GM12878 (cell line): ENCODE results near the gene ZNF276. TPM values are rescaled to one million over a fixed set of nuclear protein-coding genes. Genes with fewer than 3 reads are reported as not detected.

ENCODE experiments used
- ATAC-seq: fragments of 200-7000 bp; cut with Tn5 transposase; 3 replicates; pipeline ENCODE4 v1.9.1; 2020; ENCODE audit warnings: mild to moderate bottlenecking, moderate library complexity
- BruUV-seq: library from RNA; stranded (reverse); fragments of 400-500 nt; replicated peaks from 2 replicates; lab custom pipeline; 2021; lab: Mats Ljungman, UMichigan
- CTCF ChIA-PET: fragments of 300-600 bp; sonication (Branson Sonifier 250); formaldehyde crosslinking; extraction: SDS; loops from one replicate; lab custom pipeline; 2021; ENCODE audit warnings: inconsistent platforms; lab: Yijun Ruan, JAX
- POLR2A ChIA-PET: fragments of 350-600 bp; formaldehyde crosslinking; extraction: SDS; loops from one replicate; lab custom pipeline; 2021; ENCODE audit warnings: inconsistent platforms; lab: Charles Lee
- RAD21 ChIA-PET: fragments of 300-600 bp; sonication (Branson Sonifier 250); formaldehyde crosslinking; loops from one replicate; lab custom pipeline; 2023; ENCODE audit warnings: antibody characterized with exemption; ENCODE audit not compliant: unreplicated experiment; lab: Charles Lee
- SMC1A ChIA-PET: fragments of 300-600 bp; sonication (Branson Sonifier 250); formaldehyde crosslinking; loops from one replicate; lab custom pipeline; 2023; ENCODE audit not compliant: unreplicated experiment, uncharacterized antibody; lab: Charles Lee
- DNase-seq: peaks from one replicate; pipeline ENCODE4 v3.0.0-alpha.2; 2011; ENCODE audit warnings: low read depth, low spot score
- FAIRE-seq: peaks from 3 replicates; lab custom pipeline; 2011; peaks lifted over from hg19 to GRCh38; lab: Jason Lieb, UNC
- H2AFZ ChIP-seq: 2 replicates; pipeline ENCODE4 v1.6.0; 2011; ENCODE audit warnings: low read depth, low read length, control low read depth; ENCODE audit not compliant: control insufficient read depth
- H3K27ac ChIP-seq: 2 replicates; pipeline ENCODE4 v1.5.1; 2011; ENCODE audit warnings: control low read depth; ENCODE audit not compliant: control insufficient read depth, insufficient read depth
- H3K27me3 ChIP-seq, 2 experiments: replicated peaks in 1 of 2; 2 replicates each; pipeline versions ENCODE4 v1.6.0 to v1.6.1; 2011; ENCODE audit warnings: low read length in 1 of 2; ENCODE audit not compliant: control insufficient read depth in 2 of 2, insufficient read depth in 2 of 2
- H3K36me3 ChIP-seq, 2 experiments: 2 replicates each; pipeline ENCODE4 v1.5.1; 2011; ENCODE audit warnings: low read length in 1 of 2; ENCODE audit not compliant: control insufficient read depth in 2 of 2, insufficient read depth in 2 of 2
- H3K4me1 ChIP-seq: 2 replicates; pipeline ENCODE4 v1.6.1; 2011; ENCODE audit warnings: mild to moderate bottlenecking, low read length, moderate library complexity, mixed read lengths; ENCODE audit not compliant: control insufficient read depth, insufficient read depth
- H3K4me2 ChIP-seq: 2 replicates; pipeline ENCODE4 v1.6.0; 2011; ENCODE audit warnings: control low read depth; ENCODE audit not compliant: control insufficient read depth, insufficient read depth
- H3K4me3 ChIP-seq: fragments of 200-600 bp; sonication (generic); 2 replicates; pipeline ENCODE4 v1.5.1; 2016
- H3K79me2 ChIP-seq: 2 replicates; pipeline ENCODE4 v1.6.0; 2011; ENCODE audit warnings: low read length; ENCODE audit not compliant: control insufficient read depth, insufficient read depth
- H3K9ac ChIP-seq: 2 replicates; pipeline ENCODE4 v1.8.0; 2011; ENCODE audit warnings: low read length, control low read depth, mixed read lengths; ENCODE audit not compliant: control insufficient read depth, insufficient read depth
- H3K9me3 ChIP-seq: replicated peaks from 3 replicates; pipeline ENCODE4 v1.5.1; 2011; ENCODE audit warnings: mild to moderate bottlenecking, low read length; ENCODE audit not compliant: control insufficient read depth, insufficient read depth
- H4K20me1 ChIP-seq: 2 replicates; pipeline ENCODE4 v1.6.0; 2011; ENCODE audit not compliant: control insufficient read depth, insufficient read depth
- ATF2 ChIP-seq: IDR thresholded peaks from 2 replicates; pipeline ENCODE4 v1.6.1; 2012; ENCODE audit warnings: low read length, inconsistent platforms
- CBX3 ChIP-seq: fragments of 200-600 bp; sonication (generic); IDR thresholded peaks from 2 replicates; pipeline ENCODE4 v1.6.1; 2016; ENCODE audit warnings: low read depth, borderline replicate concordance
- ELK1 ChIP-seq: IDR thresholded peaks from 2 replicates; pipeline ENCODE4 v1.6.1; 2012; ENCODE audit warnings: low read depth, low read length, improper control_type of control experiment
- IRF5 ChIP-seq: fragments of 450-650 bp; IDR thresholded peaks from 2 replicates; pipeline ENCODE4 v1.6.1; 2017; ENCODE audit warnings: borderline replicate concordance
- NFYB ChIP-seq: IDR thresholded peaks from 2 replicates; pipeline ENCODE4 v1.6.1; 2011; ENCODE audit warnings: low read depth, mild to moderate bottlenecking, low read length, improper control_type of control experiment, moderate library complexity; ENCODE audit not compliant: insufficient read depth
- PML ChIP-seq: IDR thresholded peaks from 2 replicates; pipeline ENCODE4 v1.6.1; 2012; ENCODE audit warnings: low read length, inconsistent platforms
- RB1 ChIP-seq: fragments of 450-650 bp; formaldehyde crosslinking; IDR thresholded peaks from 2 replicates; pipeline ENCODE4 v1.6.1; 2017; ENCODE audit warnings: mild to moderate bottlenecking, borderline replicate concordance
- REST ChIP-seq: IDR thresholded peaks from 2 replicates; pipeline ENCODE4 v1.6.1; 2012; ENCODE audit warnings: mild to moderate bottlenecking, low read depth, low read length
- RFX5 ChIP-seq: IDR thresholded peaks from 2 replicates; pipeline ENCODE4 v1.6.1; 2011; ENCODE audit warnings: low read depth, low read length, improper control_type of control experiment
- SREBF1 ChIP-seq: IDR thresholded peaks from 2 replicates; pipeline ENCODE4 v1.6.1; 2012; ENCODE audit warnings: mild to moderate bottlenecking, low read length
- SRF ChIP-seq, 2 experiments: IDR thresholded peaks; 2 replicates each; pipeline ENCODE4 v1.6.1; 2011; ENCODE audit warnings: low read depth in 2 of 2, low read length in 2 of 2, mild to moderate bottlenecking in 1 of 2, moderate library complexity in 1 of 2
- STAT1 ChIP-seq: fragments of 450-650 bp; conservative IDR thresholded peaks from 2 replicates; pipeline ENCODE4 v1.6.1; 2014; ENCODE audit warnings: antibody characterized with exemption, mild to moderate bottlenecking
- YY1 ChIP-seq: IDR thresholded peaks from 2 replicates; pipeline ENCODE4 v1.6.1; 2011; ENCODE audit warnings: low read depth, mild to moderate bottlenecking, low read length
- ZSCAN29 ChIP-seq: fragments of 450-650 bp; IDR thresholded peaks from 2 replicates; pipeline ENCODE4 v1.6.1; 2017; ENCODE audit warnings: mild to moderate bottlenecking, moderate library complexity
- WGBS: methylation state at CpG from one replicate; pipeline ENCODE4 v1.1.6; 2016; ENCODE audit warnings: low lambda C conversion rate; ENCODE audit not compliant: insufficient replicate concordance, insufficient coverage; ENCODE audit errors: missing lambda C conversion rate; 5-methylcytosine and 5-hydroxymethylcytosine counted together
- in situ Hi-C: fragments of 300-500 bp; cut with MboI; formaldehyde crosslinking; loops from 9 replicates; pipeline ENCODE4 v1.14.3; 2018; ENCODE audit warnings: mixed read lengths
- intact Hi-C: fragments of 100-400 bp; cut with micrococcal nuclease; formaldehyde crosslinking; loops from one replicate; pipeline ENCODE4 v1.14.2; 2022; ENCODE audit not compliant: unreplicated experiment
- polyA plus RNA-seq, 11 experiments: library from polyadenylated mRNA; depleted of rRNA in 4 of 11; unstranded in 6 of 11; stranded (reverse) in 5 of 11; fragments of >200 nt; fragmentation: Nextera tagmentation in 4 of 11; fragmentation: Illumina TruSeq in 1 of 11; extraction: Ambion mirVana in 4 of 11; extraction: Trizol in 1 of 11; gene quantifications; 1 replicate in 1 of 11; 2 replicates in 10 of 11; pipeline versions ENCODE4 v1.2.1 to v1.2.3, GENCODE V29; 2011 to 2016; ENCODE audit warnings: inconsistent platforms in 2 of 11, missing spikeins in 2 of 11, low read depth in 1 of 11
- total RNA-seq, 4 experiments: library from RNA; depleted of rRNA in 3 of 4; stranded (reverse); fragments of >200 nt in 3 of 4; fragmentation: Illumina TruSeq in 1 of 4; extraction: Trizol in 1 of 4; gene quantifications; 2 replicates each; pipeline versions ENCODE4 v1.2.1 to v1.2.3, GENCODE V29; 2013 to 2021

The ZNF276 gene
- total and polyA plus RNA-seq, 10 of the 15 experiments (the other 5 are each of a cell fraction or from before 2014, with no cell fraction given) = 0.27 to 22.7 (median 8.7) TPM

- intact Hi-C loops = no loop called here
- peaks cover 0 to 14% of the 10 kb centered on the region in 2 experiments; a peak in 3 of 4 replicates for H3K36me3 ChIP-seq
- no peak for FAIRE-seq
- no peak overlapping the region for H3K4me2 ChIP-seq
- WGBS = 79% methylated on average over 32 of the region's 32 CpGs
- no peaks in the 10 kb centered on the region; the same call in 1 of the 2 replicates for H4K20me1 ChIP-seq
- H3K27me3 ChIP-seq = no peaks in the 10 kb centered on the region
- H2AFZ ChIP-seq = no peak overlapping the region
- CTCF ChIA-PET = no interaction called here
- ATAC-seq = no peak
- no peak overlapping the region for H3K4me3 ChIP-seq
- DNase-seq = no peak
- H3K4me1 ChIP-seq = peaks cover 8% of the 10 kb centered on the region
- RAD21 ChIA-PET = no interaction called here
- BruUV-seq = no TSS peak
- H3K79me2 ChIP-seq = no peaks in the 10 kb centered on the region
- H3K27ac ChIP-seq = no peak overlapping the region
- H3K9ac ChIP-seq = no peak overlapping the region
- TF ChIP-seq STAT1 (no peak), IRF5 (no peak), RB1 (no peak), REST (no peak), YY1 (no peak), ZSCAN29 (no peak), ATF2 (no peak), NFYB (no peak), CBX3 (no peak), SRF (IDR thresholded peaks at IDR 0.05; ENCODE audit: low read depth in 2 of 2, low read length in 2 of 2) (no peak), ELK1 (no peak), SREBF1 (no peak), PML (no peak), RFX5 (no peak)
- POLR2A ChIA-PET = no interaction called here
- SMC1A ChIA-PET = no interaction called here
- in situ Hi-C loops = no loop called here
- H3K9me3 ChIP-seq = no peaks in the 10 kb centered on the region
Observed at GRCh38 chr16:89693931-89694783, 27.2 kb upstream of the ZNF276 start.
